Measurements from ENCODE around the gene CLCC1.

CLCC1 gene

GRCh38 chr1:108955111-108955510 is 8.2 kb downstream of the CLCC1 start:
- DNase-seq (ENCODE audit: extremely low spot score) = no peak
- no peak for TF ChIP-seq CTCF (IDR thresholded peaks at IDR 0.05; ENCODE audit: control extremely low read depth, extremely low read depth, low read depth, missing control alignments)
- CTCF ChIA-PET = no interaction called here
- POLR2A ChIA-PET = no interaction called here

GRCh38 chr1:108953452-108953851 is 9.8 kb downstream of the CLCC1 start:
- ChIA-PET POLR2A (interaction anchor here (0.7 kb wide), 1 partner anchor 15 kb away, joined by 3 read pairs; no protein-coding TSS in a partner anchor), CTCF (interaction anchor here (1.1 to 1.6 kb wide), 3 partner anchors 8 to 50 kb away, joined by 3 to 5 read pairs (median 4); partner anchors contain the start of gene CLCC1)
- DNase-seq (ENCODE audit: extremely low spot score) = no peak
- no peak for TF ChIP-seq CTCF (IDR thresholded peaks at IDR 0.05; ENCODE audit: control extremely low read depth, extremely low read depth, low read depth, missing control alignments)

- CTCF ChIA-PET = interaction anchor here (1.6 kb wide), 1 partner anchor 54 kb away, joined by 5 read pairs; no protein-coding TSS in a partner anchor
Measured at GRCh38 chr1:108951242-108951641, 12.0 kb downstream of the CLCC1 start.

GRCh38 chr1:108949044-108949443 is 14.2 kb downstream of the CLCC1 start:
- POLR2A ChIA-PET = no interaction called here
- TF ChIP-seq CTCF (IDR thresholded peaks at IDR 0.05; ENCODE audit: control extremely low read depth, extremely low read depth, low read depth, missing control alignments) = no peak
- DNase-seq (ENCODE audit: extremely low spot score) = no peak
- CTCF ChIA-PET = interaction anchor here (1.3 to 2.9 kb wide), 3 partner anchors 9 to 17 kb away, joined by 3 to 12 read pairs (median 3); no protein-coding TSS in a partner anchor

More at GRCh38 chr1:108951242-108951641, 12.0 kb downstream of the CLCC1 start:
- DNase-seq (ENCODE audit: extremely low spot score) = no peak
- no peak for TF ChIP-seq CTCF (IDR thresholded peaks at IDR 0.05; ENCODE audit: control extremely low read depth, extremely low read depth, low read depth, missing control alignments)
- POLR2A ChIA-PET = no interaction called here

DNA sequence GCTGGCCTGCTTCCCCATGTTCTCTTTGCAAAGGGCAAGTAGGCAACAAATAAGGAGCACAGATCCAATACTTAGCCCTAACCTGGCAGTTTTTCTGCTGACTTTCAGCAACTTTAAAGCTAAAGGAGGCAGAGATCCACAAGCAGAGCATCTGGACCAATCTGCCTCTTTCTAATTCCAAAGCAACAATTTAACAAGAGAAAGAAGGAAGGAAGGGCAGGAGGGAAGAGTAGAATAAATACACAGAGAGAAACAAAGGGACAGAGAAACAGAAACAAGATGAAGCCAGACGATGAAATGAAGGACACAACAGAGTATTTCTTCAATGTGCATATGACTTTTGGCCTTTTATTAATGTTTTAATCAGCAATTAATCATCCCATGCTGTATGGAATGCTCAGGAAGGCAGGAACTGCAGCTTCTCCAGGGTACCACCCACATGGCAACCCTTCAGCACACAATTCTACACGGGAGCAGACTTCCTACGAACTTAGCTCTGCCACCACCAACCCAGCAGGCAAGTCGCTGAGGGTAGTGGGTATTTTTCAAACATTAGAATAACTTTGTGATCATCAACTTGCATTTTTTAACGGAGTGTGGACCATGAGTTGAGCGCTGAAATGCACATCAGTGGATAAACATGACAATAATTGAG is 15.3 kb downstream of the CLCC1 start:
- DNase-seq (ENCODE audit: extremely low spot score) = no peak
- POLR2A ChIA-PET = no interaction called here
- TF ChIP-seq CTCF (IDR thresholded peaks at IDR 0.05; ENCODE audit: control extremely low read depth, extremely low read depth, low read depth, missing control alignments) = no peak
- CTCF ChIA-PET = interaction anchor here (0.9 to 2.9 kb wide), 4 partner anchors 14 to 119 kb away, joined by 3 to 12 read pairs (median 4); no protein-coding TSS in a partner anchor

- DNase-seq (ENCODE audit: extremely low spot score) = no peak
- TF ChIP-seq CTCF (IDR thresholded peaks at IDR 0.05; ENCODE audit: control extremely low read depth, extremely low read depth, low read depth, missing control alignments) = no peak
- ChIA-PET POLR2A (no interaction called here), CTCF (no interaction called here)
Measured at GRCh38 chr1:108936170-108936569, 27.1 kb downstream of the CLCC1 start.
